Measurements from ENCODE around the gene ZC3H4.

- TF ChIP-seq, protein P1, sequence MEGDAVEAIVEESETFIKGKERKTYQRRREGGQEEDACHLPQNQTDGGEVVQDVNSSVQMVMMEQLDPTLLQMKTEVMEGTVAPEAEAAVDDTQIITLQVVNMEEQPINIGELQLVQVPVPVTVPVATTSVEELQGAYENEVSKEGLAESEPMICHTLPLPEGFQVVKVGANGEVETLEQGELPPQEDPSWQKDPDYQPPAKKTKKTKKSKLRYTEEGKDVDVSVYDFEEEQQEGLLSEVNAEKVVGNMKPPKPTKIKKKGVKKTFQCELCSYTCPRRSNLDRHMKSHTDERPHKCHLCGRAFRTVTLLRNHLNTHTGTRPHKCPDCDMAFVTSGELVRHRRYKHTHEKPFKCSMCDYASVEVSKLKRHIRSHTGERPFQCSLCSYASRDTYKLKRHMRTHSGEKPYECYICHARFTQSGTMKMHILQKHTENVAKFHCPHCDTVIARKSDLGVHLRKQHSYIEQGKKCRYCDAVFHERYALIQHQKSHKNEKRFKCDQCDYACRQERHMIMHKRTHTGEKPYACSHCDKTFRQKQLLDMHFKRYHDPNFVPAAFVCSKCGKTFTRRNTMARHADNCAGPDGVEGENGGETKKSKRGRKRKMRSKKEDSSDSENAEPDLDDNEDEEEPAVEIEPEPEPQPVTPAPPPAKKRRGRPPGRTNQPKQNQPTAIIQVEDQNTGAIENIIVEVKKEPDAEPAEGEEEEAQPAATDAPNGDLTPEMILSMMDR (conservative IDR thresholded peaks at IDR 0.05; ENCODE audit: low read depth, low read length) = no peak
- TF ChIP-seq EZH2 (IDR thresholded peaks at IDR 0.05; ENCODE audit: borderline replicate concordance, low read depth, low read length, poor library complexity, severe bottlenecking) = no peak
These were observed 4.4 kb downstream of the ZC3H4 start for GRCh38 chr19:47109177-47109540.

Data from A673 (cell line).